ENCODE results near the gene WDR35. TPM values are rescaled to one million over a fixed set of nuclear protein-coding genes. Genes with fewer than 3 reads are reported as not detected.

Gene WDR35
- total RNA-seq, 1 donor from 2014 or later, result 5.2 TPM

GRCh38 chr2:19979932-19980331, 10.0 kb downstream of the WDR35 start:
- DNase-seq (ENCODE audit: low read depth), result no peak
- no peak overlapping the region for H3K4me3 ChIP-seq (ENCODE audit: low read depth, low read length)
- TF ChIP-seq, protein P1, sequence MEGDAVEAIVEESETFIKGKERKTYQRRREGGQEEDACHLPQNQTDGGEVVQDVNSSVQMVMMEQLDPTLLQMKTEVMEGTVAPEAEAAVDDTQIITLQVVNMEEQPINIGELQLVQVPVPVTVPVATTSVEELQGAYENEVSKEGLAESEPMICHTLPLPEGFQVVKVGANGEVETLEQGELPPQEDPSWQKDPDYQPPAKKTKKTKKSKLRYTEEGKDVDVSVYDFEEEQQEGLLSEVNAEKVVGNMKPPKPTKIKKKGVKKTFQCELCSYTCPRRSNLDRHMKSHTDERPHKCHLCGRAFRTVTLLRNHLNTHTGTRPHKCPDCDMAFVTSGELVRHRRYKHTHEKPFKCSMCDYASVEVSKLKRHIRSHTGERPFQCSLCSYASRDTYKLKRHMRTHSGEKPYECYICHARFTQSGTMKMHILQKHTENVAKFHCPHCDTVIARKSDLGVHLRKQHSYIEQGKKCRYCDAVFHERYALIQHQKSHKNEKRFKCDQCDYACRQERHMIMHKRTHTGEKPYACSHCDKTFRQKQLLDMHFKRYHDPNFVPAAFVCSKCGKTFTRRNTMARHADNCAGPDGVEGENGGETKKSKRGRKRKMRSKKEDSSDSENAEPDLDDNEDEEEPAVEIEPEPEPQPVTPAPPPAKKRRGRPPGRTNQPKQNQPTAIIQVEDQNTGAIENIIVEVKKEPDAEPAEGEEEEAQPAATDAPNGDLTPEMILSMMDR (conservative IDR thresholded peaks at IDR 0.05; ENCODE audit: low read depth, low read length), result no peak

- TF ChIP-seq, protein P1 (conservative IDR thresholded peaks at IDR 0.05; ENCODE audit: low read depth, low read length), result no peak
- no peak overlapping the region for H3K4me3 ChIP-seq (ENCODE audit: low read depth, low read length)
- DNase-seq (ENCODE audit: low read depth), result no peak
Observed at GRCh38 chr2:19973466-19973865, 16.4 kb downstream of the WDR35 start.

GRCh38 chr2:19971691-19972090, 18.2 kb downstream of the WDR35 start:
- no peak overlapping the region for H3K4me3 ChIP-seq (ENCODE audit: low read depth, low read length)
- DNase-seq (ENCODE audit: low read depth), result no peak
- TF ChIP-seq, protein P1 (conservative IDR thresholded peaks at IDR 0.05; ENCODE audit: low read depth, low read length), result no peak

GRCh38 chr2:19963386-19963785, 26.5 kb downstream of the WDR35 start:
- TF ChIP-seq, protein P1 (conservative IDR thresholded peaks at IDR 0.05; ENCODE audit: low read depth, low read length), result no peak
- no peak for DNase-seq (ENCODE audit: low read depth)
- no peak overlapping the region for H3K4me3 ChIP-seq (ENCODE audit: low read depth, low read length)

DNA sequence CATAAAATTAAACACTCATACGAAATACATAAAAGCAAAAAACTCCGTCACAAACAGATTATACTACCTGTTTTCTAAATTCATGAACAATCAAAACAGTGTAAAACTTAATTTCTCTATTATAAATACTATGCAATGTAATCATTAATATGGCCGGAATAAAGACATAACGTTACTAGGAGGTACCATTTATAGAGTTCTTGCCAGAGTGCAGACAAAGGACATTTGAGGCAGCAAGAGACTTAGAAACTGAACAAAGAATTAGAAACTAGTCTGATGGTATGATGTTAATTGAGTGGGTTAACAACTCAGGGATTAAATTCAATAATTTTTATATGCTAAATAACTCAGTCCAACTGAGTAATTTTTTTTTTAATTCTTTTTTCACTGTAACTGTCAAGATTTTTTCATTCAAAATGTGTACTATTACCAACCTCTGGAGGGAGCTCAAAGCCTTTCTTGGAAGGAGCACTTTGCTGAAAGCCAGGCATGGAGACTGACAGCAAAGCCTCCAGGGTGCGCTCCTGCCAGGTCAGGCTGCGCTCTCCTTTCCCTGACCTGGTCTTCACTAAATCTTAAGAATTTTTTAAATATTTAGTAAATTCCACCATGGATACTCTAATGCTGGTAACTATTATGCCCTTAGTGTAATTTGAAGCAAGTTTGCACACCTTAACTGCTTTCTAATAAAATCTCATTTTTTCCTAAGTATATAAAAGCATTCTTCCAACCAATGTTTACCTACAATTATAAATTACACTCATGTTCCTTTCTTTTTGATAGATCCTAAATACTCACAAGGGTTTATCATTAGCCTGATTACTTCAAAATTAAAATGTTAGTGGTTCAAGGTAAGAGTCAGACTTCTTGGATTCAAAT, 34.1 kb downstream of the WDR35 start:
- TF ChIP-seq, protein P1 (conservative IDR thresholded peaks at IDR 0.05; ENCODE audit: low read depth, low read length), result peak; percentile 94
- H3K4me3 ChIP-seq (ENCODE audit: low read depth, low read length), result no peak overlapping the region
- peak; percentile 15 for DNase-seq (ENCODE audit: low read depth)

DNA sequence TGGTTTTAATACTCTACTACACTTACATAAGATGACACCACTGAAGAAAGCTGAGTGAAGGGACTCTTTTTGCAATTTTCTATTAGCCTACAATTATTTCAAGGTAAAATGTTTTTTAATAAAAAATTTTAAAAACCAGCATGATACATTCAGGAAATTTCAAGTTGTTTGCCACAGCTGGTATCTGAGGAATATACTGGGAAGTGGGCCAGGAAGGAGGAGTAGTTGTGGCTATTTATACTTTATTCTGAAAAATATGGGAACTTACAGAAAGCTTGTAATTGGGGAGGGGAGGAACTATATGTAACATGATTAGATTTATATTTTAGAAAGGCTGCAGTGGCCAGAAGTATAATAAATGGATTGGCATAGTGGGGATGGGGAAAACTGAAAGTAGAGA, 40.8 kb downstream of the WDR35 start:
- no peak for DNase-seq (ENCODE audit: low read depth)
- H3K4me3 ChIP-seq (ENCODE audit: low read depth, low read length), result no peak overlapping the region

More for the DNA sequence above, 40.8 kb downstream of the WDR35 start:
- TF ChIP-seq, protein P1 (conservative IDR thresholded peaks at IDR 0.05; ENCODE audit: low read depth, low read length), result no peak
